HFFc6 (cell line): ENCODE results near the gene ABCA3. TPM values are rescaled to one million over a fixed set of nuclear protein-coding genes. Genes with fewer than 3 reads are reported as not detected.

Source experiments
- DNase-seq: peaks from one replicate; pipeline ENCODE4 v3.0.0-alpha.2; 2018
- H3K27ac Mint-ChIP-seq: 2 replicates; pipeline ENCODE4 v1.8.0; 2020; ENCODE audit warnings: mild to moderate bottlenecking, mixed read lengths
- H3K27me3 Mint-ChIP-seq: 2 replicates; pipeline ENCODE4 v1.8.0; 2021; ENCODE audit warnings: mild to moderate bottlenecking, moderate library complexity, mixed read lengths; ENCODE audit not compliant: insufficient read depth
- H3K36me3 Mint-ChIP-seq: 2 replicates; pipeline ENCODE4 v1.8.0; 2021; ENCODE audit warnings: low read depth, mixed read lengths
- H3K4me1 Mint-ChIP-seq: 2 replicates; pipeline ENCODE4 v1.8.0; 2020; ENCODE audit warnings: low read depth, mixed read lengths
- H3K4me3 Mint-ChIP-seq: 2 replicates; pipeline ENCODE4 v1.8.0; 2020; ENCODE audit warnings: mild to moderate bottlenecking, moderate library complexity, mixed read lengths
- H3K9me3 Mint-ChIP-seq: 2 replicates; pipeline ENCODE4 v1.8.0; 2020; ENCODE audit warnings: mild to moderate bottlenecking, mixed read lengths
- CTCF ChIP-seq: fragments of 200-600 bp; sonication (generic); IDR thresholded peaks from 2 replicates; pipeline ENCODE4 v1.5.0; 2021; ENCODE audit warnings: antibody characterized with exemption, mild to moderate bottlenecking
- total RNA-seq, 6 experiments: library from RNA; stranded (reverse); fragmentation: NEBNext Ultra II Directional; extraction: Animal tissue kit (Norgen Biotek cat#: 25700); gene quantifications; 2 replicates in 1 of 6; 3 replicates in 5 of 6; pipeline ENCODE4 v1.2.3, GENCODE V29; 2021

The ABCA3 gene
- total RNA-seq, 6 experiments from 2014 or later: 1.9 to 3.6 (median 2.4) TPM

GRCh38 chr16:2231016-2231931, 109.3 kb downstream of the ABCA3 start:
- peaks cover 9% of the 10 kb centered on the region for H3K4me1 Mint-ChIP-seq
- H3K4me3 Mint-ChIP-seq: no peak overlapping the region
- H3K27ac Mint-ChIP-seq: no peak overlapping the region
- no peaks in the 10 kb centered on the region for H3K9me3 Mint-ChIP-seq
- TF ChIP-seq CTCF: no peak
- H3K27me3 Mint-ChIP-seq: no peaks in the 10 kb centered on the region; the same call in none of the 2 replicates
- H3K36me3 Mint-ChIP-seq: peaks cover 4% of the 10 kb centered on the region; the same call in 1 of the 2 replicates
- no peak for DNase-seq

- Mint-ChIP-seq H3K4me3 (no peak overlapping the region), H3K27me3 (no peaks in the 10 kb centered on the region; the same call in none of the 2 replicates), H3K9me3 (no peaks in the 10 kb centered on the region), H3K4me1 (peaks cover 16% of the 10 kb centered on the region), H3K27ac (no peak overlapping the region), H3K36me3 (peaks cover 2% of the 10 kb centered on the region; the same call in 1 of the 2 replicates)
- no peak for DNase-seq
- no peak for TF ChIP-seq CTCF
Measured at GRCh38 chr16:2230376-2230775, 110.2 kb downstream of the ABCA3 start.

GRCh38 chr16:2229632-2230250, 110.8 kb downstream of the ABCA3 start:
- no peak for TF ChIP-seq CTCF
- no peak overlapping the region for H3K4me3 Mint-ChIP-seq
- H3K9me3 Mint-ChIP-seq: no peaks in the 10 kb centered on the region
- H3K27me3 Mint-ChIP-seq: no peaks in the 10 kb centered on the region; the same call in none of the 2 replicates
- H3K27ac Mint-ChIP-seq: no peak overlapping the region
- peaks cover 16% of the 10 kb centered on the region for H3K4me1 Mint-ChIP-seq
- H3K36me3 Mint-ChIP-seq: no peaks in the 10 kb centered on the region
- DNase-seq: no peak

GRCh38 chr16:2229091-2229490, 111.4 kb downstream of the ABCA3 start:
- no peaks in the 10 kb centered on the region for H3K9me3 Mint-ChIP-seq

More at GRCh38 chr16:2229091-2229490, 111.4 kb downstream of the ABCA3 start:
- DNase-seq: no peak
- peaks cover 16% of the 10 kb centered on the region for H3K4me1 Mint-ChIP-seq
- H3K4me3 Mint-ChIP-seq: no peak overlapping the region
- no peaks in the 10 kb centered on the region; the same call in none of the 2 replicates for H3K27me3 Mint-ChIP-seq
- TF ChIP-seq CTCF: no peak
- H3K36me3 Mint-ChIP-seq: no peaks in the 10 kb centered on the region
- H3K27ac Mint-ChIP-seq: no peak overlapping the region
